H1 (cell line): Measurements from ENCODE around the gene CHST8. TPM values are rescaled to one million over a fixed set of nuclear protein-coding genes. Genes with fewer than 3 reads are reported as not detected.

Experiments
- CTCF ChIA-PET: fragments of 300-600 bp; sonication (Branson Sonifier 250); formaldehyde crosslinking; loops from one replicate; lab custom pipeline; 2021; ENCODE audit not compliant: partially characterized antibody; lab: Charles Lee
- POLR2A ChIA-PET: fragments of 300-600 bp; sonication (Branson Sonifier 250); formaldehyde crosslinking; loops from one replicate; lab custom pipeline; 2021; ENCODE audit warnings: inconsistent platforms; ENCODE audit not compliant: partially characterized antibody; lab: Charles Lee
- DNase-seq, 2 experiments: peaks; one replicate each; pipeline versions ENCODE4 v3.0.0 to v3.0.0-alpha.2; 2010 to 2022; ENCODE audit warnings: low spot score in 2 of 2, low read depth in 1 of 2, mixed read lengths in 1 of 2
- FAIRE-seq: peaks from 2 replicates; lab custom pipeline; 2011; peaks lifted over from hg19 to GRCh38; lab: Jason Lieb, UNC
- H2AFZ ChIP-seq: 2 replicates; pipeline ENCODE4 v1.8.1; 2012; ENCODE audit warnings: low read length, inconsistent platforms
- H2AK5ac ChIP-seq: 2 replicates; pipeline ENCODE4 v1.6.1; 2013; ENCODE audit warnings: low read depth, low read length
- H2BK120ac ChIP-seq: replicated peaks from 2 replicates; pipeline ENCODE3; 2013; ENCODE audit warnings: low read depth, low read length, inconsistent platforms
- H2BK12ac ChIP-seq: 2 replicates; pipeline ENCODE4 v1.6.1; 2013; ENCODE audit warnings: low read depth, low read length
- H2BK15ac ChIP-seq: 2 replicates; pipeline ENCODE4 v1.6.1; 2013; ENCODE audit warnings: low read length
- H2BK20ac ChIP-seq: 2 replicates; pipeline ENCODE4 v1.6.1; 2013; ENCODE audit warnings: low read length
- H2BK5ac ChIP-seq: 2 replicates; pipeline ENCODE4 v1.6.1; 2013; ENCODE audit warnings: low read depth, low read length
- H3K14ac ChIP-seq: 2 replicates; pipeline ENCODE4 v1.6.1; 2013; ENCODE audit warnings: inconsistent platforms; ENCODE audit not compliant: insufficient read length
- H3K18ac ChIP-seq: 2 replicates; pipeline ENCODE4 v1.6.1; 2013; ENCODE audit warnings: low read length; ENCODE audit errors: extremely low read depth
- H3K23ac ChIP-seq: 2 replicates; pipeline ENCODE4 v1.6.1; 2013; ENCODE audit warnings: inconsistent platforms; ENCODE audit not compliant: insufficient read length
- H3K23me2 ChIP-seq: 2 replicates; pipeline ENCODE4 v1.6.1; 2013; ENCODE audit warnings: low read depth, low read length
- H3K27ac ChIP-seq: 2 replicates; pipeline ENCODE4 v1.6.1; 2011; ENCODE audit warnings: low read depth, low read length, inconsistent platforms
- H3K27me3 ChIP-seq, 4 experiments: replicated peaks in 1 of 4; 1 replicate in 1 of 4; 2 replicates in 3 of 4; pipeline versions ENCODE4 v1.6.1 to v1.8.1; 2011 to 2013; ENCODE audit warnings: low read length in 3 of 4, mild to moderate bottlenecking in 3 of 4, inconsistent platforms in 2 of 4, mixed read lengths in 2 of 4, moderate library complexity in 1 of 4; ENCODE audit not compliant: control insufficient read depth in 3 of 4, insufficient read depth in 3 of 4; ENCODE audit errors: extremely low read depth in 1 of 4
- H3K36me3 ChIP-seq, 4 experiments: 2 replicates each; pipeline versions ENCODE4 v1.6.1 to v1.8.1; 2011 to 2013; ENCODE audit warnings: mild to moderate bottlenecking in 4 of 4, low read length in 3 of 4, moderate library complexity in 2 of 4, control low read depth in 1 of 4, inconsistent platforms in 1 of 4; ENCODE audit not compliant: insufficient read depth in 4 of 4, control insufficient read depth in 2 of 4
- H3K4ac ChIP-seq: replicated peaks from 2 replicates; pipeline ENCODE3; 2013; ENCODE audit warnings: low read length, low read depth, mixed read lengths, inconsistent platforms; ENCODE audit not compliant: insufficient read length
- H3K4me1 ChIP-seq, 4 experiments: replicated peaks in 1 of 4; 1 replicate in 1 of 4; 2 replicates in 3 of 4; pipeline versions ENCODE4 v1.6.1 to v1.8.1; 2011 to 2013; ENCODE audit warnings: low read length in 3 of 4, inconsistent platforms in 2 of 4, mixed read lengths in 1 of 4; ENCODE audit not compliant: insufficient read depth in 4 of 4, control insufficient read depth in 3 of 4
- H3K4me2 ChIP-seq, 2 experiments: 2 replicates each; pipeline versions ENCODE4 v1.6.1 to v1.8.1; 2011 to 2013; ENCODE audit warnings: low read depth in 2 of 2, low read length in 2 of 2, control low read depth in 1 of 2, inconsistent platforms in 1 of 2, mild to moderate bottlenecking in 1 of 2; ENCODE audit not compliant: insufficient read depth in 1 of 2
- H3K4me3 ChIP-seq, 4 experiments: fragments of 200-600, 300-600 bp in 1 of 4; sonication (generic), shearing (Covaris generic), sonication (Bioruptor Twin) in 1 of 4; 2 replicates each; pipeline versions ENCODE4 v1.5.1 to v1.8.1; 2011 to 2016; ENCODE audit warnings: low read length in 4 of 4, low read depth in 3 of 4, control low read depth in 2 of 4, inconsistent platforms in 2 of 4, mild to moderate bottlenecking in 2 of 4, mixed read lengths in 1 of 4, moderate library complexity in 1 of 4; ENCODE audit not compliant: insufficient read depth in 2 of 4; ENCODE audit errors: extremely low read depth in 1 of 4
- H3K56ac ChIP-seq: replicated peaks from 2 replicates; pipeline ENCODE3; 2013; ENCODE audit warnings: low read depth, mild to moderate bottlenecking, mixed read lengths, low read length, inconsistent platforms; ENCODE audit not compliant: insufficient read length
- H3K79me1 ChIP-seq: 2 replicates; pipeline ENCODE4 v1.6.1; 2013; ENCODE audit warnings: low read depth, low read length, control low read depth
- H3K79me2 ChIP-seq, 2 experiments: 2 replicates each; pipeline versions ENCODE4 v1.6.1 to v1.8.1; 2012 to 2013; ENCODE audit warnings: low read length in 2 of 2, mild to moderate bottlenecking in 2 of 2, inconsistent platforms in 1 of 2; ENCODE audit not compliant: insufficient read depth in 2 of 2, control insufficient read depth in 1 of 2
- H3K9ac ChIP-seq, 4 experiments: replicated peaks in 1 of 4; 1 replicate in 1 of 4; 2 replicates in 3 of 4; pipeline versions ENCODE4 v1.6.1 to v1.8.1; 2011 to 2013; ENCODE audit warnings: low read depth in 3 of 4, low read length in 3 of 4, control low read depth in 2 of 4, mild to moderate bottlenecking in 2 of 4, moderate library complexity in 2 of 4, inconsistent platforms in 1 of 4; ENCODE audit errors: extremely low read depth in 1 of 4
- H3K9me3 ChIP-seq, 2 experiments: 2 replicates each; pipeline versions ENCODE4 v1.6.1 to v1.8.1; 2012 to 2013; ENCODE audit warnings: mild to moderate bottlenecking in 2 of 2, moderate library complexity in 2 of 2, control low read depth in 1 of 2, inconsistent platforms in 1 of 2, low read depth in 1 of 2, low read length in 1 of 2, mixed read lengths in 1 of 2; ENCODE audit not compliant: insufficient read depth in 2 of 2
- H4K20me1 ChIP-seq, 2 experiments: replicated peaks in 1 of 2; 2 replicates each; pipeline versions ENCODE3 to v1.8.1; 2011 to 2013; ENCODE audit warnings: inconsistent platforms in 2 of 2, low read length in 2 of 2, mild to moderate bottlenecking in 1 of 2; ENCODE audit not compliant: insufficient read depth in 2 of 2, control insufficient read depth in 1 of 2
- H4K5ac ChIP-seq: 2 replicates; pipeline ENCODE4 v1.6.1; 2013; ENCODE audit warnings: low read length, low read depth, mixed read lengths, inconsistent platforms; ENCODE audit not compliant: insufficient read length
- H4K8ac ChIP-seq: 2 replicates; pipeline ENCODE4 v1.8.0; 2013; ENCODE audit warnings: mild to moderate bottlenecking, moderate library complexity, low read length, inconsistent platforms; ENCODE audit not compliant: insufficient read depth; ENCODE audit errors: extremely low read depth
- H4K91ac ChIP-seq: replicated peaks from 2 replicates; pipeline ENCODE3; 2013; ENCODE audit warnings: low read length, mixed read lengths, inconsistent platforms; ENCODE audit not compliant: insufficient read length
- BRCA1 ChIP-seq: IDR thresholded peaks from 2 replicates; pipeline ENCODE4 v1.6.1; 2012; ENCODE audit warnings: low read depth, low read length, improper control_type of control experiment
- CEBPB ChIP-seq: IDR thresholded peaks from 2 replicates; pipeline ENCODE4 v1.6.1; 2012; ENCODE audit warnings: low read depth, low read length
- EP300 ChIP-seq, 2 experiments: IDR thresholded peaks; 1 replicate in 1 of 2; 2 replicates in 1 of 2; pipeline ENCODE4 v1.6.1; 2011 to 2012; ENCODE audit warnings: low read depth in 2 of 2, low read length in 2 of 2, mild to moderate bottlenecking in 2 of 2, borderline replicate concordance in 1 of 2, inconsistent platforms in 1 of 2, moderate library complexity in 1 of 2
- EZH2 ChIP-seq: fragments of 200-600 bp; sonication (generic); IDR thresholded peaks from 2 replicates; pipeline ENCODE4 v1.7.1; 2012; ENCODE audit warnings: low read depth, mild to moderate bottlenecking, moderate library complexity, low read length, inconsistent platforms; ENCODE audit not compliant: severe bottlenecking
- POLR2A ChIP-seq, 2 experiments: IDR thresholded peaks; 1 replicate in 1 of 2; 2 replicates in 1 of 2; pipeline ENCODE4 v1.6.1; 2011; ENCODE audit warnings: low read depth in 2 of 2, low read length in 2 of 2, mild to moderate bottlenecking in 2 of 2; ENCODE audit errors: control extremely low read depth in 1 of 2
- RBBP5 ChIP-seq: IDR thresholded peaks from 2 replicates; pipeline ENCODE4 v1.7.1; 2012; ENCODE audit warnings: low read depth, mild to moderate bottlenecking, inconsistent platforms, low read length, moderate library complexity, borderline replicate concordance
- SAP30 ChIP-seq: fragments of 300-600 bp; sonication (generic); IDR thresholded peaks from 2 replicates; pipeline ENCODE4 v1.7.1; 2012; ENCODE audit warnings: low read length, moderate library complexity, mild to moderate bottlenecking, inconsistent platforms; ENCODE audit not compliant: insufficient read depth, insufficient replicate concordance
- TAF1 ChIP-seq: IDR thresholded peaks from 2 replicates; pipeline ENCODE4 v1.6.1; 2011; ENCODE audit warnings: mild to moderate bottlenecking, low read depth, low read length
- TEAD4 ChIP-seq: IDR thresholded peaks from 2 replicates; pipeline ENCODE4 v1.6.1; 2012; ENCODE audit warnings: low read depth, low read length, inconsistent platforms, mixed read lengths
- WGBS, 2 experiments: shearing (Covaris generic) in 1 of 2; methylation state at CpG; one replicate each; pipeline versions ENCODE4 v1.1.6 to v1.1.7; 2013 to 2015; ENCODE audit warnings: low lambda C conversion rate in 2 of 2, mixed read lengths in 2 of 2, inconsistent platforms in 1 of 2, low coverage in 1 of 2, missing lambda C conversion rate in 1 of 2; ENCODE audit not compliant: insufficient replicate concordance in 2 of 2, insufficient coverage in 1 of 2, insufficient read length in 1 of 2; ENCODE audit errors: extremely low coverage in 1 of 2, missing lambda C conversion rate in 1 of 2; 5-methylcytosine and 5-hydroxymethylcytosine counted together
- polyA plus RNA-seq, 7 experiments: library from polyadenylated mRNA; depleted of rRNA in 3 of 7; stranded (reverse) in 5 of 7; unstranded in 2 of 7; fragments of >200 nt in 5 of 7; fragments of 200-250 nt in 2 of 7; gene quantifications; 1 replicate in 5 of 7; 2 replicates in 1 of 7; 4 replicates in 1 of 7; pipeline versions ENCODE4 v1.2.1 to v1.2.3, GENCODE V29; 2011 to 2013; ENCODE audit warnings: missing spikeins in 2 of 7, mixed read lengths in 2 of 7
- total RNA-seq: library from RNA; stranded (reverse); fragmentation: NEBNext Ultra II Directional; extraction: Animal tissue kit (Norgen Biotek cat#: 25700); gene quantifications from 2 replicates; pipeline ENCODE4 v1.2.1, GENCODE V29; 2021
- TF ChIP-seq, protein P1 (sequence below): IDR thresholded peaks from 2 replicates; pipeline ENCODE4 v1.6.1; 2011; ENCODE audit warnings: low read length, improper control_type of control experiment
- TF ChIP-seq, protein P2 (sequence below): IDR thresholded peaks from 2 replicates; pipeline ENCODE4 v1.6.1; 2012; ENCODE audit warnings: inconsistent platforms

CHST8 gene
- total and polyA plus RNA-seq, 2 of the 8 experiments (the other 6 are each of a cell fraction or from before 2014, with no cell fraction given) = 10.8 to 28.2 TPM

DNA sequence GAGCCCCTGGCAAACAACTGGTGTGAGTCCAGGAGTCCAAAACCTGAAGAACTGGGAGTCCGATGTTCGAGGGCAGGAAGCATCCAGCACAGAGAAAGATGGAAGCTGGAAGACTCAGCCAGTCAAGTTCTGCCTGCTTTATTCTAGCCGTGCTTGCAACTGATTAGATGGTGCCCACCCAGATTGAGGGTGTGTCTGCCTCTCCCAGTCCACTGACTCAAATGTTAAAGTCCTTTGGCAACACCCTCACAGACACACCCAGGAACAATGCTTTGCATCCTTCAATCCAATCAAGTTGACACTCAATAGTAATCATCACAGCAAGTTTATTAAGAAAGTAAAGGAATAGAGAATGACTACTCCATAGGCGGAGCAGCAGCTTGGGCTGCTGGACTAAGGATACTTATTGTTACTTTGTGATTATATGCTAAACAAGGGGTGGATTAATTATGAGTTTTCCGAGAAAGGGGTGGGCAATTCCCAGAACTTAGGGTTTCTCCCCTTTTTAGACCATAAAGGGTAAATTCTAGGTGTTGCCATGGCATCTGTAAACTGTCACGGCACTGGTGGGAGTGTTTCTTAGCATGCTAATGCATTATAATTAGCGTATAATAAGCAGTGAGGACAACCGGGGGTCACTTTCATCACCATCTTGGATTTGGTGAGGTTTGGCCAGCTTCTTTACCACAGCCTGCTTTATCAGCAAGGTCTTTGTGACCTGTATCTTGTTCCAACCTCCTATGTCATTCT lies 109.3 kb downstream of the CHST8 start:
- CTCF ChIA-PET = interaction anchor here (0.8 to 1.4 kb wide), 3 partner anchors 11 to 206 kb away, joined by 3 to 4 read pairs (median 4); no protein-coding TSS in a partner anchor
- no peak overlapping the region for H3K4me2 ChIP-seq
- no peak overlapping the region for H4K91ac ChIP-seq
- no peaks in the 10 kb centered on the region for H4K20me1 ChIP-seq
- no peak overlapping the region for H3K14ac ChIP-seq
- H2AK5ac ChIP-seq = no peak overlapping the region
- 0 out of 2 replicates have a peak, but pooled peaks cover 1% of the 10 kb centered on the region for H3K23me2 ChIP-seq
- no peak overlapping the region for H2BK20ac ChIP-seq
- no peak overlapping the region for H3K4ac ChIP-seq
- 91% methylated on average over 8 of the region's 8 CpGs; no CpG with 5 or more reads in 1 of the 2 experiments for WGBS, 2 experiments
- no peak overlapping the region for H3K18ac ChIP-seq
- no peaks in the 10 kb centered on the region; a peak in 2 of 7 replicates for H3K4me1 ChIP-seq
- no peak overlapping the region for H2AFZ ChIP-seq
- FAIRE-seq (no peak), DNase-seq (no peak)
- H3K36me3 ChIP-seq = no peaks in the 10 kb centered on the region
- H3K79me1 ChIP-seq = no peaks in the 10 kb centered on the region
- no peak overlapping the region for H4K5ac ChIP-seq
- H3K79me2 ChIP-seq = no peaks in the 10 kb centered on the region
- H3K27ac ChIP-seq = no peak overlapping the region
- no peak overlapping the region for H3K4me3 ChIP-seq
- H2BK5ac ChIP-seq = no peak overlapping the region
- POLR2A ChIA-PET = no interaction called here
- H3K23ac ChIP-seq = no peak overlapping the region
- H3K56ac ChIP-seq = no peak overlapping the region
- no peak overlapping the region for H3K9ac ChIP-seq
- no peak overlapping the region for H2BK120ac ChIP-seq
- no peak overlapping the region for H2BK15ac ChIP-seq
- no peaks in the 10 kb centered on the region for H3K27me3 ChIP-seq
- no peak overlapping the region for H4K8ac ChIP-seq
- peaks cover 4 to 6% of the 10 kb centered on the region in 2 experiments; a peak in 2 of 4 replicates for H3K9me3 ChIP-seq
- no peak overlapping the region for H2BK12ac ChIP-seq
- TF ChIP-seq TEAD4 (no peak), RBBP5 (no peak), EP300 (IDR thresholded peaks at IDR 0.05; ENCODE audit: borderline replicate concordance in 1 of 2, low read depth in 2 of 2, low read length in 2 of 2) (no peak), EZH2 (no peak), TAF1 (no peak), POLR2A (IDR thresholded peaks at IDR 0.05; ENCODE audit: control extremely low read depth in 1 of 2, low read depth in 2 of 2, low read length in 2 of 2) (no peak), BRCA1 (no peak), CEBPB (no peak), SAP30 (no peak)
- TF ChIP-seq, protein P1, sequence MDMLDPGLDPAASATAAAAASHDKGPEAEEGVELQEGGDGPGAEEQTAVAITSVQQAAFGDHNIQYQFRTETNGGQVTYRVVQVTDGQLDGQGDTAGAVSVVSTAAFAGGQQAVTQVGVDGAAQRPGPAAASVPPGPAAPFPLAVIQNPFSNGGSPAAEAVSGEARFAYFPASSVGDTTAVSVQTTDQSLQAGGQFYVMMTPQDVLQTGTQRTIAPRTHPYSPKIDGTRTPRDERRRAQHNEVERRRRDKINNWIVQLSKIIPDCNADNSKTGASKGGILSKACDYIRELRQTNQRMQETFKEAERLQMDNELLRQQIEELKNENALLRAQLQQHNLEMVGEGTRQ = no peak
- TF ChIP-seq, protein P2, sequence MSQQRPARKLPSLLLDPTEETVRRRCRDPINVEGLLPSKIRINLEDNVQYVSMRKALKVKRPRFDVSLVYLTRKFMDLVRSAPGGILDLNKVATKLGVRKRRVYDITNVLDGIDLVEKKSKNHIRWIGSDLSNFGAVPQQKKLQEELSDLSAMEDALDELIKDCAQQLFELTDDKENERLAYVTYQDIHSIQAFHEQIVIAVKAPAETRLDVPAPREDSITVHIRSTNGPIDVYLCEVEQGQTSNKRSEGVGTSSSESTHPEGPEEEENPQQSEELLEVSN = no peak
